HepG2 (cell line): ENCODE data around the gene KRTAP12-2. TPM values are rescaled to one million over a fixed set of nuclear protein-coding genes. Genes with fewer than 3 reads are reported as not detected.

Experiments
- ATAC-seq: fragments of 200-7000 bp; cut with Tn5 transposase; 3 replicates; pipeline ENCODE4 v1.9.1; 2020; ENCODE audit warnings: mild to moderate bottlenecking, moderate library complexity
- BruUV-seq: library from RNA; stranded (reverse); fragments of 400-500 nt; replicated peaks from 2 replicates; lab custom pipeline; 2021; lab: Mats Ljungman, UMichigan
- CTCF ChIA-PET: fragments of 300-600 bp; formaldehyde crosslinking; extraction: SDS; loops from one replicate; lab custom pipeline; 2021; ENCODE audit warnings: low total read pairs, inconsistent platforms, low intra/inter-chr PET ratio; lab: Yijun Ruan, JAX
- POLR2A ChIA-PET: fragments of 350-600 bp; sonication (Branson Sonifier 250); formaldehyde crosslinking; loops from one replicate; lab custom pipeline; 2020; ENCODE audit warnings: antibody characterized with exemption, inconsistent platforms; lab: Yijun Ruan, JAX
- DNase-seq: peaks from one replicate; pipeline ENCODE4 v3.0.0-alpha.2; 2015; ENCODE audit warnings: low spot score
- FAIRE-seq: peaks from 3 replicates; lab custom pipeline; 2011; peaks lifted over from hg19 to GRCh38; lab: Jason Lieb, UNC
- H2AFZ ChIP-seq: one replicate; pipeline ENCODE4 v1.6.1; 2011; ENCODE audit warnings: low read length, inconsistent platforms
- H3K27ac ChIP-seq: fragments of 300-600 bp; 3 replicates; pipeline ENCODE4 v1.8.0; 2011; ENCODE audit warnings: mixed run types, mild to moderate bottlenecking, mixed read lengths, low read length, inconsistent platforms; ENCODE audit not compliant: insufficient read depth; ENCODE audit errors: extremely low read length
- H3K27me3 ChIP-seq, 2 experiments: fragments of 200-600 bp in 1 of 2; 2 replicates in 1 of 2; 3 replicates in 1 of 2; pipeline versions ENCODE4 v1.6.0 to v1.8.0; 2011; ENCODE audit warnings: low read length in 2 of 2, mild to moderate bottlenecking in 2 of 2, moderate library complexity in 2 of 2, inconsistent platforms in 1 of 2; ENCODE audit not compliant: insufficient read depth in 2 of 2, control insufficient read depth in 1 of 2
- H3K36me3 ChIP-seq, 2 experiments: fragments of 200-600 bp in 1 of 2; replicated peaks in 1 of 2; 2 replicates in 1 of 2; 3 replicates in 1 of 2; pipeline versions ENCODE4 v1.5.1 to v1.8.0; 2011; ENCODE audit warnings: low read length in 2 of 2, inconsistent platforms in 1 of 2; ENCODE audit not compliant: insufficient read depth in 2 of 2, control insufficient read depth in 1 of 2
- H3K4me1 ChIP-seq: 2 replicates; pipeline ENCODE4 v1.5.1; 2012; ENCODE audit warnings: low read length, inconsistent platforms; ENCODE audit not compliant: insufficient read depth
- H3K4me2 ChIP-seq: 2 replicates; pipeline ENCODE4 v1.6.0; 2011; ENCODE audit warnings: low read depth, low read length, inconsistent platforms
- H3K4me3 ChIP-seq, 3 experiments: fragments of 200-600 bp in 1 of 3; sonication (generic), shearing (Covaris generic) in 1 of 3; replicated peaks in 1 of 3; 2 replicates each; pipeline ENCODE4 v1.5.1; 2011 to 2016; ENCODE audit warnings: low read length in 3 of 3, inconsistent platforms in 2 of 3, low read depth in 2 of 3, mild to moderate bottlenecking in 2 of 3, control low read depth in 1 of 3, mixed read lengths in 1 of 3; ENCODE audit not compliant: insufficient read depth in 1 of 3
- H3K79me2 ChIP-seq: one replicate; pipeline ENCODE4 v1.6.1; 2011; ENCODE audit warnings: low read length, inconsistent platforms; ENCODE audit not compliant: insufficient read depth
- H3K9ac ChIP-seq: 2 replicates; pipeline ENCODE4 v1.6.0; 2011; ENCODE audit warnings: mild to moderate bottlenecking, low read depth, low read length, inconsistent platforms; ENCODE audit not compliant: insufficient read depth
- H3K9me3 ChIP-seq: 2 replicates; pipeline ENCODE4 v1.5.1; 2012; ENCODE audit warnings: mild to moderate bottlenecking, low read length
- H4K20me1 ChIP-seq: 2 replicates; pipeline ENCODE4 v1.6.0; 2011; ENCODE audit warnings: inconsistent platforms, mild to moderate bottlenecking, low read length, moderate library complexity; ENCODE audit not compliant: insufficient read depth
- ETV5 ChIP-seq: IDR thresholded peaks from 2 replicates; pipeline ENCODE4 v1.6.1; 2018; ENCODE audit warnings: missing biosample characterization, missing genetic modification reagents, inconsistent platforms, borderline replicate concordance
- MTF2 ChIP-seq: sonication (generic); formaldehyde crosslinking; IDR thresholded peaks from 2 replicates; pipeline ENCODE4 v1.5.0; 2020; ENCODE audit warnings: missing genetic modification reagents, borderline replicate concordance
- NR2F2 ChIP-seq: IDR thresholded peaks from 2 replicates; pipeline ENCODE4 v1.6.1; 2012; ENCODE audit warnings: low read depth, inconsistent platforms, borderline replicate concordance
- PCBP2 ChIP-seq: fragments of 200-400 bp; formaldehyde crosslinking; optimal IDR thresholded peaks from 2 replicates; pipeline ENCODE3; 2018; ENCODE audit warnings: low read length, low read depth; ENCODE audit not compliant: poor library complexity, severe bottlenecking
- RAD51 ChIP-seq: fragments of 450-650 bp; IDR thresholded peaks from 2 replicates; pipeline ENCODE4 v1.6.1; 2016; ENCODE audit warnings: borderline replicate concordance
- SMAD9 ChIP-seq: sonication (generic); formaldehyde crosslinking; IDR thresholded peaks from 2 replicates; pipeline ENCODE4 v1.5.1; 2020; ENCODE audit warnings: mild to moderate bottlenecking, missing genetic modification reagents
- SMARCC2 ChIP-seq: fragments of 450-650 bp; IDR thresholded peaks from 2 replicates; pipeline ENCODE4 v1.6.1; 2017; ENCODE audit warnings: antibody characterized with exemption, mild to moderate bottlenecking
- TBX2 ChIP-seq: sonication (generic); formaldehyde crosslinking; IDR thresholded peaks from 2 replicates; pipeline ENCODE4 v1.5.0; 2020; ENCODE audit warnings: missing genetic modification reagents, mild to moderate bottlenecking, borderline replicate concordance
- ZNF337 ChIP-seq: sonication (generic); formaldehyde crosslinking; IDR thresholded peaks from 2 replicates; pipeline ENCODE4 v1.5.1; 2020; ENCODE audit warnings: missing genetic modification reagents, low read depth, mild to moderate bottlenecking, borderline replicate concordance
- ZNF660 ChIP-seq: sonication (generic); formaldehyde crosslinking; IDR thresholded peaks from 2 replicates; pipeline ENCODE4 v1.5.1; 2020; ENCODE audit warnings: mild to moderate bottlenecking, low read depth, missing genetic modification reagents, borderline replicate concordance
- WGBS: methylation state at CpG from one replicate; pipeline ENCODE4 v1.1.6; 2017; ENCODE audit warnings: low lambda C conversion rate; 5-methylcytosine and 5-hydroxymethylcytosine counted together
- in situ Hi-C: cut with HindIII; loops from 2 replicates; pipeline ENCODE4 v1.10.0; 2017; ENCODE audit warnings: low pct_unique_long_range_greater_than_20kb; ENCODE audit not compliant: extremely low pct_ligation_motif_present
- intact Hi-C: fragments of 100-400 bp; cut with micrococcal nuclease; formaldehyde crosslinking; loops from one replicate; pipeline ENCODE4 v1.10.0; 2022; ENCODE audit not compliant: unreplicated experiment
- polyA plus RNA-seq, 8 experiments: library from polyadenylated mRNA; depleted of rRNA in 3 of 8; stranded (reverse) in 7 of 8; unstranded in 1 of 8; fragments of >200 nt; fragmentation: Illumina TruSeq in 4 of 8; extraction: Trizol in 4 of 8; gene quantifications; 2 replicates each; pipeline versions ENCODE4 v1.2.1 to v1.2.3, GENCODE V29; 2011 to 2016; ENCODE audit warnings: low read depth in 4 of 8, missing spikeins in 1 of 8, mixed read lengths in 1 of 8; ENCODE audit not compliant: insufficient read depth in 1 of 8
- total RNA-seq, 5 experiments: library from RNA; depleted of rRNA; stranded (reverse); fragments of >200 nt; fragmentation: Illumina TruSeq; extraction: Trizol; gene quantifications; 2 replicates each; pipeline ENCODE4 v1.2.3, GENCODE V29; 2016; ENCODE audit warnings: low read depth in 1 of 5
- TF ChIP-seq, protein P1 (sequence below): sonication (generic); formaldehyde crosslinking; IDR thresholded peaks from 2 replicates; pipeline ENCODE4 v1.4.0; 2020; ENCODE audit warnings: missing genetic modification reagents, borderline replicate concordance

The KRTAP12-2 gene
- total and polyA plus RNA-seq, 2 of the 13 experiments (the other 11 are each of a cell fraction or from before 2014, with no cell fraction given), result not detected

DNA sequence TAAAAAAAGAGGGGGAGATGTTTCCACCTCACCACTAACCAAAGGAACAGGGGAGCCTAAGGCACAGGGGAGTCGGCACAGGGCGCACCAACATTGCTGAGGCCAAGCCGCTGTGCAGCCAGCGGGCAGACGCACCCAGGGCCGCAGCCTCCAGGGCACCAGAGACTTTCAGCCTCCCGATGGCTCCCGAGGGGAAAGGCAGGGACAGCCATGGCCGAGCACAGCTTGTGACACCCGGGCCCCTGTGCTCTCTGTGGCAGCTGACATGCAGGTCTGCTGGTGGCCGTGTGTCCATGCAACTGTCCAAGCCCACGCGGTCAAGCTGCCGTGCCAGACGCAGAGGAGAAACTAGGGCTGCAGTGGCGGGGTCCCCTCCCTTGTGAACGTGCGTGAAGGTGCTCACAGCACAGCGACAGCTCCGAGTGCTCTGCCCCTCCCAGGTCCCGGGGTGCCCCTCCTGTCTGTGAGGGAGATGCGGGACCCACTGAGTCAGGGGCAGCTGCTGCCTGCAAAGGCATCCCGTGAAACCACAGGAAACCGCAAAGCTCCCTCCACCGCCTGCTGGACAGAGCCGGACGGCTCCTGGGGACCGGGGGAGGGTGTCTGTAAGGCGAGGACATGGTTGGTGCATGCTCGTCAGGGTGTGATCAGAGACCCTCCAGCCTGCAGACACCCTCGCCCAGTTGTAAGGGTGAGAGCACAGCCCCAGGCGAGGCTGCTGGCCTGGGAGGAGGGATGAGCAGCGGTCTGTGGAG lies 18.0 kb downstream of the KRTAP12-2 start:
- FAIRE-seq (no peak), DNase-seq (no peak), ATAC-seq (no peak; the same call in 2 of the 3 replicates)
- no peaks in the 10 kb centered on the region for H4K20me1 ChIP-seq
- BruUV-seq, result no TSS peak
- H3K4me3 ChIP-seq, result no peak overlapping the region
- peaks cover 18% of the 10 kb centered on the region for H3K9me3 ChIP-seq
- H2AFZ ChIP-seq, result no peak overlapping the region
- intact Hi-C loops (no loop called here), in situ Hi-C loops (no loop called here)
- H3K9ac ChIP-seq, result no peak overlapping the region
- no peak overlapping the region for H3K27ac ChIP-seq
- no peak overlapping the region for H3K4me2 ChIP-seq
- 77% methylated on average over 6 of the region's 33 CpGs for WGBS
- no peaks in the 10 kb centered on the region for H3K79me2 ChIP-seq
- H3K4me1 ChIP-seq, result no peaks in the 10 kb centered on the region
- ChIA-PET POLR2A (no interaction called here), CTCF (no interaction called here)
- no peak for TF ChIP-seq TBX2 (CRISPR knock-in tag)
- no peak for TF ChIP-seq RAD51
- no peak for TF ChIP-seq ZNF337
- no peak for TF ChIP-seq ETV5 (CRISPR knock-in tag)
- no peak for TF ChIP-seq SMAD9
- no peak for TF ChIP-seq SMARCC2
- TF ChIP-seq NR2F2, result no peak
- no peak for TF ChIP-seq ZNF660 (CRISPR knock-in tag)
- TF ChIP-seq, protein P1, sequence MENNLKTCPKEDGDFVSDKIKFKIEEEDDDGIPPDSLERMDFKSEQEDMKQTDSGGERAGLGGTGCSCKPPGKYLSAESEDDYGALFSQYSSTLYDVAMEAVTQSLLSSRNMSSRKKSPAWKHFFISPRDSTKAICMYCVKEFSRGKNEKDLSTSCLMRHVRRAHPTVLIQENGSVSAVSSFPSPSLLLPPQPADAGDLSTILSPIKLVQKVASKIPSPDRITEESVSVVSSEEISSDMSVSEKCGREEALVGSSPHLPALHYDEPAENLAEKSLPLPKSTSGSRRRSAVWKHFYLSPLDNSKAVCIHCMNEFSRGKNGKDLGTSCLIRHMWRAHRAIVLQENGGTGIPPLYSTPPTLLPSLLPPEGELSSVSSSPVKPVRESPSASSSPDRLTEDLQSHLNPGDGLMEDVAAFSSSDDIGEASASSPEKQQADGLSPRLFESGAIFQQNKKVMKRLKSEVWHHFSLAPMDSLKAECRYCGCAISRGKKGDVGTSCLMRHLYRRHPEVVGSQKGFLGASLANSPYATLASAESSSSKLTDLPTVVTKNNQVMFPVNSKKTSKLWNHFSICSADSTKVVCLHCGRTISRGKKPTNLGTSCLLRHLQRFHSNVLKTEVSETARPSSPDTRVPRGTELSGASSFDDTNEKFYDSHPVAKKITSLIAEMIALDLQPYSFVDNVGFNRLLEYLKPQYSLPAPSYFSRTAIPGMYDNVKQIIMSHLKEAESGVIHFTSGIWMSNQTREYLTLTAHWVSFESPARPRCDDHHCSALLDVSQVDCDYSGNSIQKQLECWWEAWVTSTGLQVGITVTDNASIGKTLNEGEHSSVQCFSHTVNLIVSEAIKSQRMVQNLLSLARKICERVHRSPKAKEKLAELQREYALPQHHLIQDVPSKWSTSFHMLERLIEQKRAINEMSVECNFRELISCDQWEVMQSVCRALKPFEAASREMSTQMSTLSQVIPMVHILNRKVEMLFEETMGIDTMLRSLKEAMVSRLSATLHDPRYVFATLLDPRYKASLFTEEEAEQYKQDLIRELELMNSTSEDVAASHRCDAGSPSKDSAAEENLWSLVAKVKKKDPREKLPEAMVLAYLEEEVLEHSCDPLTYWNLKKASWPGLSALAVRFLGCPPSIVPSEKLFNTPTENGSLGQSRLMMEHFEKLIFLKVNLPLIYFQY (CRISPR knock-in tag), result no peak
- no peak for TF ChIP-seq PCBP2
- TF ChIP-seq MTF2 (CRISPR knock-in tag), result no peak
- H3K27me3 ChIP-seq, result peaks cover 4 to 34% of the 10 kb centered on the region in 2 experiments; a peak in 4 of 5 replicates
- H3K36me3 ChIP-seq, result no peaks in the 10 kb centered on the region
